ENCODE measurements around the gene SELENOI.
"Not testable (repeated sequence)": the region's sequence is repeated elsewhere in the genome, so short reads cannot be mapped to it uniquely, and the experiment has no call there.

Gene SELENOI

GRCh38 chr2:26359886-26360473 lies 14.0 kb downstream of the SELENOI start:
- DNase-seq = no peak

GRCh38 chr2:26363323-26363722 lies 17.4 kb downstream of the SELENOI start:
- DNase-seq = no peak

GRCh38 chr2:26363958-26364357 lies 18.0 kb downstream of the SELENOI start:
- DNase-seq = no peak

- no peak for DNase-seq
These were observed 18.7 kb downstream of the SELENOI start for GRCh38 chr2:26364669-26365068.

GRCh38 chr2:26366957-26367356 lies 21.0 kb downstream of the SELENOI start:
- DNase-seq = no peak

- DNase-seq = not testable (repeated sequence)
These were observed 23.7 kb downstream of the SELENOI start for GRCh38 chr2:26369664-26370063.

GRCh38 chr2:26370909-26371308 lies 25.0 kb downstream of the SELENOI start:
- DNase-seq = not testable (repeated sequence)

- DNase-seq = no peak
These were observed 30.9 kb downstream of the SELENOI start for GRCh38 chr2:26376799-26377198.

- no peak for DNase-seq
These were observed 34.3 kb downstream of the SELENOI start for GRCh38 chr2:26380281-26380680.

GRCh38 chr2:26382564-26382963 lies 36.6 kb downstream of the SELENOI start:
- no peak for DNase-seq

GRCh38 chr2:26384183-26384582 lies 38.2 kb downstream of the SELENOI start:
- no peak for DNase-seq

- no peak for DNase-seq
These were observed 38.7 kb downstream of the SELENOI start for GRCh38 chr2:26384597-26384996.

GRCh38 chr2:26387189-26387588 lies 41.2 kb downstream of the SELENOI start:
- no peak for DNase-seq

GRCh38 chr2:26394694-26395093 lies 48.8 kb downstream of the SELENOI start:
- DNase-seq = no peak

- DNase-seq = no peak
These were observed 49.5 kb downstream of the SELENOI start for GRCh38 chr2:26395394-26395793.

GRCh38 chr2:26396734-26397298 lies 50.9 kb downstream of the SELENOI start:
- DNase-seq = no peak

GRCh38 chr2:26399771-26400376 lies 53.9 kb downstream of the SELENOI start:
- DNase-seq = no peak

GRCh38 chr2:26400723-26401122 lies 54.8 kb downstream of the SELENOI start:
- no peak for DNase-seq

- DNase-seq = peak; percentile 66
These were observed 56.0 kb downstream of the SELENOI start, which contains the start of gene DRC1 for GRCh38 chr2:26401739-26402541. TSS of gene DRC1 (plus strand) at chr2:26401920. CDS start at chr2:26401990, 70 bp downstream.

GRCh38 chr2:26407526-26407925 lies 61.6 kb downstream of the SELENOI start:
- DNase-seq = no peak

- no peak for DNase-seq
These were observed 63.8 kb downstream of the SELENOI start for GRCh38 chr2:26409785-26410184.

- DNase-seq = no peak
These were observed 64.9 kb downstream of the SELENOI start for GRCh38 chr2:26410764-26411243.

- no peak for DNase-seq
These were observed 65.5 kb downstream of the SELENOI start for GRCh38 chr2:26411419-26411818.
